Tibial nerve (tissue), 3 donors: ENCODE data around the gene SLC51B.

ENCODE experiments used
- POLR2A ChIP-seq, 2 donors: fragments of 450-650 bp; IDR thresholded peaks; one replicate each; pipeline ENCODE4 v1.6.1; 2017; ENCODE audit warnings: antibody characterized with exemption in 2 of 2, mild to moderate bottlenecking in 2 of 2, moderate library complexity in 2 of 2
- TF ChIP-seq, protein P1 (sequence below), 5 experiments: fragments of 200-600 bp in 3 of 5; fragments of 450-650 bp in 2 of 5; sonication (generic) in 3 of 5; IDR thresholded peaks; one replicate each; pipeline ENCODE4 v1.5.1; 2016 to 2019; ENCODE audit warnings: antibody characterized with exemption in 5 of 5, mild to moderate bottlenecking in 3 of 5, moderate library complexity in 2 of 5

DNA sequence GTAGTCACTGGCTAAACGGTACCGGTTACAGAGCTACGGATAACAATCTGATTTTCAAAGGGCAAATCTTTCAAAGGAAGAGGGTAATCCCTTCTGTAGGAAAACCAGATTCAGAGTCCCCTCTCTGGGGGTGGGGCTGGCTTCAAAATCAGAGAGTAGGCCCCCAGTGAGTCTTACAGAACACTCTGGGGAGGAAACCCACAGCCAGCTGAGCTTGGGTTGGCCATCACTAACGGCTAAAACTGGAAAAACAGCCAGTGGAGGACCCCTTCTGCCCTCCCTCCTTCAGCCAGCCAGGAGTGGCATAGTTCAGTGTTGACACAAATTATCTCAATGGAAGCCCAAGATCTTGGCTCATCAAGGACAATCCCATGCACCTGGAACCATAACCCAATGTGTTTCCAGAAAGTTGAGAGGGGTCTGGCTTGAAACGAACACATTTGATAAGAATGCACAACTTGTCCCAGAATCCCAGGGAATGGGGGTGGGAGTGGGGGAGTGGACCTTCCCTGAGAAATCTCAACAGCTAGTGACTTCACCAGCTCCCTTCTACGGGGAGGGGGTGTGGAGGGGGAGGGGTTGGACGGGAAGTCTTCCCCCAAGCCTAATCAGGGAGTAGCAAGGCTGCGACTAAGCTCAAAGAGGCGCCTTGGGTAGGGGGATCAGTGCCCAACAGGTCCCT lies 21.6 kb downstream of the SLC51B start:
- TF ChIP-seq, protein P1, sequence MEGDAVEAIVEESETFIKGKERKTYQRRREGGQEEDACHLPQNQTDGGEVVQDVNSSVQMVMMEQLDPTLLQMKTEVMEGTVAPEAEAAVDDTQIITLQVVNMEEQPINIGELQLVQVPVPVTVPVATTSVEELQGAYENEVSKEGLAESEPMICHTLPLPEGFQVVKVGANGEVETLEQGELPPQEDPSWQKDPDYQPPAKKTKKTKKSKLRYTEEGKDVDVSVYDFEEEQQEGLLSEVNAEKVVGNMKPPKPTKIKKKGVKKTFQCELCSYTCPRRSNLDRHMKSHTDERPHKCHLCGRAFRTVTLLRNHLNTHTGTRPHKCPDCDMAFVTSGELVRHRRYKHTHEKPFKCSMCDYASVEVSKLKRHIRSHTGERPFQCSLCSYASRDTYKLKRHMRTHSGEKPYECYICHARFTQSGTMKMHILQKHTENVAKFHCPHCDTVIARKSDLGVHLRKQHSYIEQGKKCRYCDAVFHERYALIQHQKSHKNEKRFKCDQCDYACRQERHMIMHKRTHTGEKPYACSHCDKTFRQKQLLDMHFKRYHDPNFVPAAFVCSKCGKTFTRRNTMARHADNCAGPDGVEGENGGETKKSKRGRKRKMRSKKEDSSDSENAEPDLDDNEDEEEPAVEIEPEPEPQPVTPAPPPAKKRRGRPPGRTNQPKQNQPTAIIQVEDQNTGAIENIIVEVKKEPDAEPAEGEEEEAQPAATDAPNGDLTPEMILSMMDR (IDR thresholded peaks at IDR 0.05): no peak
- peak in 1 of 2 donors; percentile 9 for TF ChIP-seq POLR2A (IDR thresholded peaks at IDR 0.05)
